ENCODE data around the gene GGTLC1. TPM values are rescaled to one million over a fixed set of nuclear protein-coding genes. Genes with fewer than 3 reads are reported as not detected.

Gene GGTLC1
- total and polyA plus RNA-seq, 2 experiments from 2014 or later, result not detected

DNA sequence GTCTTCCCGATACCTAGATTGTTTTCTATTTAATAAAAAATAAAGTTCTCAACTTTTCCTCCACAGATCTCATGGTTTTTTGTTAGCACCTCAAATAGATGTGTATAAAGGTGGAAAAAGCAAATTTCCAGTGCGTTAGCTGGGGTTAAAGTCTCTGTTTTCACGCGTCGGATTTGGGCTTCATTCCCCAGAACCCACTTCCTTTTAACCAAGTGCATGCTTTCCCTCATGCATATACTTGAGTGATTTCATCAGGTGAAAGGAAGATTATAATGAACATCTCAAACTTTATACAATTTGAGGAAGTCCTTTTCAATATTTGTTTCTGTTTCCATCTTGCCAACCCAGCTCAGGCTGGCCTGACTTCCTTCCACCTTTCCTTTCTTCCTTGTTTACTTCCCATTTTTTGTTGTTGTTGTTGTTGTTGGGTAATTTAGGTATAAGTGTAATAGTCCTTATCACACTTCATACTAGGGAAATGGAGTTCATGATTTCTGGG is 43.9 kb upstream of the GGTLC1 start:
- H3K4me3 ChIP-seq, result no peak overlapping the region
- no peak for TF ChIP-seq ZNF114 (CRISPR knock-in tag; IDR thresholded peaks at IDR 0.05)
- TF ChIP-seq EZH2 (IDR thresholded peaks at IDR 0.05; ENCODE audit: low read depth, unreplicated experiment), result no peak
- no peak for TF ChIP-seq JUNB (IDR thresholded peaks at IDR 0.05; ENCODE audit: unreplicated experiment)
- no peak for TF ChIP-seq STAT1 (IDR thresholded peaks at IDR 0.05; ENCODE audit: unreplicated experiment)
- TF ChIP-seq, protein P1, sequence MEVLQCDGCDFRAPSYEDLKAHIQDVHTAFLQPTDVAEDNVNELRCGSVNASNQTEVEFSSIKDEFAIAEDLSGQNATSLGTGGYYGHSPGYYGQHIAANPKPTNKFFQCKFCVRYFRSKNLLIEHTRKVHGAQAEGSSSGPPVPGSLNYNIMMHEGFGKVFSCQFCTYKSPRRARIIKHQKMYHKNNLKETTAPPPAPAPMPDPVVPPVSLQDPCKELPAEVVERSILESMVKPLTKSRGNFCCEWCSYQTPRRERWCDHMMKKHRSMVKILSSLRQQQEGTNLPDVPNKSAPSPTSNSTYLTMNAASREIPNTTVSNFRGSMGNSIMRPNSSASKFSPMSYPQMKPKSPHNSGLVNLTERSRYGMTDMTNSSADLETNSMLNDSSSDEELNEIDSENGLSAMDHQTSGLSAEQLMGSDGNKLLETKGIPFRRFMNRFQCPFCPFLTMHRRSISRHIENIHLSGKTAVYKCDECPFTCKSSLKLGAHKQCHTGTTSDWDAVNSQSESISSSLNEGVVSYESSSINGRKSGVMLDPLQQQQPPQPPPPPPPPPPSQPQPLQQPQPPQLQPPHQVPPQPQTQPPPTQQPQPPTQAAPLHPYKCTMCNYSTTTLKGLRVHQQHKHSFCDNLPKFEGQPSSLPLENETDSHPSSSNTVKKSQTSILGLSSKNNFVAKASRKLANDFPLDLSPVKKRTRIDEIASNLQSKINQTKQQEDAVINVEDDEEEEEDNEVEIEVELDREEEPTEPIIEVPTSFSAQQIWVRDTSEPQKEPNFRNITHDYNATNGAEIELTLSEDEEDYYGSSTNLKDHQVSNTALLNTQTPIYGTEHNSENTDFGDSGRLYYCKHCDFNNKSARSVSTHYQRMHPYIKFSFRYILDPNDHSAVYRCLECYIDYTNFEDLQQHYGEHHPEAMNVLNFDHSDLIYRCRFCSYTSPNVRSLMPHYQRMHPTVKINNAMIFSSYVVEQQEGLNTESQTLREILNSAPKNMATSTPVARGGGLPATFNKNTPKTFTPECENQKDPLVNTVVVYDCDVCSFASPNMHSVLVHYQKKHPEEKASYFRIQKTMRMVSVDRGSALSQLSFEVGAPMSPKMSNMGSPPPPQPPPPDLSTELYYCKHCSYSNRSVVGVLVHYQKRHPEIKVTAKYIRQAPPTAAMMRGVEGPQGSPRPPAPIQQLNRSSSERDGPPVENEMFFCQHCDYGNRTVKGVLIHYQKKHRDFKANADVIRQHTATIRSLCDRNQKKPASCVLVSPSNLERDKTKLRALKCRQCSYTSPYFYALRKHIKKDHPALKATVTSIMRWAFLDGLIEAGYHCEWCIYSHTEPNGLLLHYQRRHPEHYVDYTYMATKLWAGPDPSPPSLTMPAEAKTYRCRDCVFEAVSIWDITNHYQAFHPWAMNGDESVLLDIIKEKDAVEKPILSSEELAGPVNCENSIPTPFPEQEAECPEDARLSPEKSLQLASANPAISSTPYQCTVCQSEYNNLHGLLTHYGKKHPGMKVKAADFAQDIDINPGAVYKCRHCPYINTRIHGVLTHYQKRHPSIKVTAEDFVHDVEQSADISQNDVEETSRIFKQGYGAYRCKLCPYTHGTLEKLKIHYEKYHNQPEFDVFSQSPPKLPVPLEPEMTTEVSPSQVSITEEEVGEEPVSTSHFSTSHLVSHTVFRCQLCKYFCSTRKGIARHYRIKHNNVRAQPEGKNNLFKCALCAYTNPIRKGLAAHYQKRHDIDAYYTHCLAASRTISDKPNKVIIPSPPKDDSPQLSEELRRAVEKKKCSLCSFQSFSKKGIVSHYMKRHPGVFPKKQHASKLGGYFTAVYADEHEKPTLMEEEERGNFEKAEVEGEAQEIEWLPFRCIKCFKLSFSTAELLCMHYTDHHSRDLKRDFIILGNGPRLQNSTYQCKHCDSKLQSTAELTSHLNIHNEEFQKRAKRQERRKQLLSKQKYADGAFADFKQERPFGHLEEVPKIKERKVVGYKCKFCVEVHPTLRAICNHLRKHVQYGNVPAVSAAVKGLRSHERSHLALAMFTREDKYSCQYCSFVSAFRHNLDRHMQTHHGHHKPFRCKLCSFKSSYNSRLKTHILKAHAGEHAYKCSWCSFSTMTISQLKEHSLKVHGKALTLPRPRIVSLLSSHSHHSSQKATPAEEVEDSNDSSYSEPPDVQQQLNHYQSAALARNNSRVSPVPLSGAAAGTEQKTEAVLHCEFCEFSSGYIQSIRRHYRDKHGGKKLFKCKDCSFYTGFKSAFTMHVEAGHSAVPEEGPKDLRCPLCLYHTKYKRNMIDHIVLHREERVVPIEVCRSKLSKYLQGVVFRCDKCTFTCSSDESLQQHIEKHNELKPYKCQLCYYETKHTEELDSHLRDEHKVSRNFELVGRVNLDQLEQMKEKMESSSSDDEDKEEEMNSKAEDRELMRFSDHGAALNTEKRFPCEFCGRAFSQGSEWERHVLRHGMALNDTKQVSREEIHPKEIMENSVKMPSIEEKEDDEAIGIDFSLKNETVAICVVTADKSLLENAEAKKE (CRISPR knock-in tag; IDR thresholded peaks at IDR 0.05), result no peak
- TF ChIP-seq, protein P2, sequence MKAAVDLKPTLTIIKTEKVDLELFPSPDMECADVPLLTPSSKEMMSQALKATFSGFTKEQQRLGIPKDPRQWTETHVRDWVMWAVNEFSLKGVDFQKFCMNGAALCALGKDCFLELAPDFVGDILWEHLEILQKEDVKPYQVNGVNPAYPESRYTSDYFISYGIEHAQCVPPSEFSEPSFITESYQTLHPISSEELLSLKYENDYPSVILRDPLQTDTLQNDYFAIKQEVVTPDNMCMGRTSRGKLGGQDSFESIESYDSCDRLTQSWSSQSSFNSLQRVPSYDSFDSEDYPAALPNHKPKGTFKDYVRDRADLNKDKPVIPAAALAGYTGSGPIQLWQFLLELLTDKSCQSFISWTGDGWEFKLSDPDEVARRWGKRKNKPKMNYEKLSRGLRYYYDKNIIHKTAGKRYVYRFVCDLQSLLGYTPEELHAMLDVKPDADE (IDR thresholded peaks at IDR 0.05), result no peak
- TF ChIP-seq POLR2AphosphoS5 (IDR thresholded peaks at IDR 0.05; ENCODE audit: low read depth), result no peak
- no peak for ATAC-seq

More for the DNA sequence above, 43.9 kb upstream of the GGTLC1 start:
- H2AFZ ChIP-seq, result no peak overlapping the region
- H3K36me3 ChIP-seq (ENCODE audit: insufficient read depth), result no peaks in the 10 kb centered on the region
- H3K4me2 ChIP-seq, result no peak overlapping the region
- no peak overlapping the region for H3K4me3 Mint-ChIP-seq
- H3K4me1 Mint-ChIP-seq, result no peaks in the 10 kb centered on the region
- H3K9me2 ChIP-seq (ENCODE audit: insufficient read depth), result peaks cover 14% of the 10 kb centered on the region
- H3K27me3 ChIP-seq (ENCODE audit: insufficient read depth), result no peaks in the 10 kb centered on the region
- no peak overlapping the region for H3K27ac ChIP-seq (ENCODE audit: low read depth)
- no peak for DNase-seq (ENCODE audit: low spot score)
- no peaks in the 10 kb centered on the region for H4K20me1 ChIP-seq (replicated peaks; ENCODE audit: insufficient read depth)
- H3K4me1 ChIP-seq (ENCODE audit: insufficient read depth), result no peaks in the 10 kb centered on the region
- no peaks in the 10 kb centered on the region for H3K36me3 Mint-ChIP-seq (ENCODE audit: low read depth)
- H3K27me3 Mint-ChIP-seq (ENCODE audit: insufficient read depth, low read depth, poor library complexity), result no peaks in the 10 kb centered on the region
- H3K9me3 Mint-ChIP-seq, result no peaks in the 10 kb centered on the region
- H3F3A ChIP-seq (replicated peaks; ENCODE audit: low read depth), result no peaks in the 10 kb centered on the region
- no peaks in the 10 kb centered on the region for H3K79me2 ChIP-seq (replicated peaks; ENCODE audit: insufficient read depth)
- no peak overlapping the region for H3K27ac Mint-ChIP-seq
